Measurements from ENCODE around the gene RABEP2. TPM values are rescaled to one million over a fixed set of nuclear protein-coding genes. Genes with fewer than 3 reads are reported as not detected.
"Not testable (repeated sequence)": the region's sequence is repeated elsewhere in the genome, so short reads cannot be mapped to it uniquely, and the experiment has no call there.

Gene RABEP2
- total RNA-seq, 1 donor from 2014 or later: 12.2 TPM

- DNase-seq (ENCODE audit: low spot score in 2 of 2) (no peak), FAIRE-seq (no peak)
Observed at GRCh38 chr16:28933171-28933570, 8.1 kb upstream of the RABEP2 start.

GRCh38 chr16:28932339-28933141 is 7.5 kb upstream of the RABEP2 start:
- DNase-seq (ENCODE audit: low spot score in 2 of 2) (no peak), FAIRE-seq (no peak)

GRCh38 chr16:28931801-28932225 is 6.8 kb upstream of the RABEP2 start, which contains the start of gene CD19:
TSS of gene CD19 (plus strand) at chr16:28931971. CDS start at chr16:28932001, 30 bp downstream.
- FAIRE-seq (no peak), DNase-seq (ENCODE audit: low spot score in 2 of 2) (no peak)

DNA sequence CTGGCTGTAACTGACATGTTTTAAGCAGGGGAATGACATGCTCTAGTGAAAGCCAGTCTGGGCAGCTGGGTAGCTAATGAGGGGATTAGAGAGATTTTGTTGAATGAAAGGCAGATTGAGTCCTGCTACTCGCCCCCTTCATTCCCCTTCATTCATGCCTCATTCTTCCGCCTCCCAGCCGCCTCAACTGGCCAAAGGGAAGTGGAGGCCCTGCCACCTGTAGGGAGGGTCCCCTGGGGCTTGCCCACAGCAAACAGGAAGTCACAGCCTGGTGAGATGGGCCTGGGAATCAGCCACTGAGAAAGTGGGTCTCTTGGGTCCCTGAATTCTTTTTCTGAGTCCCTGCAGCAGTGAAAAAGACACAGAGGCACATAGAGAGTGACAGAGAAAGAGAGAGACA is 5.6 kb upstream of the RABEP2 start:
- DNase-seq (ENCODE audit: low spot score in 2 of 2) (no peak), FAIRE-seq (no peak)

DNA sequence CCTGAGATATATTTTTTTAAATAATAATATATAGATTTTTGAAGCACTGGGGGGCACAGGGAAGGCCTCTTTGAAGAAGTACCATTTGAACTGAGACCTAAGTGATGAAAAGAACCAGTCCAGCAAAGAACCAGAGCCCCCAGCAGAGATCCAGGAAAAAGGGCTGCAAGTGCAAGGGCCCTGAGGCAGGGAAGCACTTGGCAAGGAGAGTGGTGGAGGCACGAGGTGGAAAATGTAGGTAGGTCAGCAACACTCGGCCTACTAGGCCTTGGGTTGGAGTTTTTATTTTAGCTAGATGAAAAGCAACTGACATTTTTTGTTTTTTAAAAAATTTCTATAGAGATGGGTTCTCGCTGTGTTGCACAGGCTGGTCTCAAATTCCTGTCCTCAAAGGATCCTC is 5.2 kb upstream of the RABEP2 start:
- FAIRE-seq (no peak), DNase-seq (ENCODE audit: low spot score in 2 of 2) (no peak)

- DNase-seq (ENCODE audit: low spot score in 2 of 2) (no peak), FAIRE-seq (no peak)
Observed at GRCh38 chr16:28927815-28928214, 2.8 kb upstream of the RABEP2 start.

GRCh38 chr16:28926284-28926683 is 1.2 kb upstream of the RABEP2 start:
- not testable (repeated sequence) for DNase-seq (ENCODE audit: low spot score in 2 of 2); FAIRE-seq

DNA sequence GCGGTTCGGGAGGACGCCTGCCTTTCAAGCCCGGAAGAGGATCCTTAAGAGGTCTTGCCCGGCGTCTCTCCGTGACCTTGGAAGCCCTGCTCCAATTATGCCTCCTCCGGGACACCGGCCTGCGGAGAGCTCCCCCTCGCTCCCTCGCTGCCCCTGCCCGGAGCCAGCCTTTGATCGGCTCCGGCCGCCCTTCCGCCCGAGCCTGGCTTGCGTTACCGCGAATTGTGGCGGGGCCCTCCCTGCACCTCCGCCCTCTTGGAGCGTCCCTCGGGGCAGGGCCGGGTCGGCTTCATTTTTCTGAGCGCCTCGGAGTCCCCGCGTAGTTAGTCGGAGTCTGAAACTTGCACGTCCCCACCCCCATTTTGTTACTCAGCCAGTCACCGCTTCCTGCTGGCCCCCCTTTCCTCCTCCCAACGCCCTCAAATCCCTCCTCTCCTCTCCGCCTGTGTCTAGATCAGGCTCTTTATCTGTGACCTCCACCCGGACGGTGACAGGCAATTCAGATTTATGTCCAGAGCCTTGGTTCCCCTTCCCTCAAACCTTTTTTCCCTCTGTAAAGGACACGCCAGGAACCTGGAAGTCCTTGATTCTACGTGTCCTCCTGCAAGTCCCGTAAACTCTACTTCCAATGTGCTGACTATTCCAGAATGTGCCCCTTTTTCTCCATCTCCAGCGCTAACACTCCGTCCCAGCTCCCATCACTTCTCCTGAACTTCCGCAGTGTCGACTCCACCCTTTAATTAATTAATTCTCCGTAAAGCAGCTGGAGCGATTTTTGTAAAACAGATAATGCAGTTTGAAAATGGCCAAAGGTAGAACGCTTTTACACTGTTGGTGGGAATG is 569 bp upstream of the RABEP2 start:
- FAIRE-seq: no peak
- no peak for DNase-seq (ENCODE audit: low spot score in 2 of 2)

DNA sequence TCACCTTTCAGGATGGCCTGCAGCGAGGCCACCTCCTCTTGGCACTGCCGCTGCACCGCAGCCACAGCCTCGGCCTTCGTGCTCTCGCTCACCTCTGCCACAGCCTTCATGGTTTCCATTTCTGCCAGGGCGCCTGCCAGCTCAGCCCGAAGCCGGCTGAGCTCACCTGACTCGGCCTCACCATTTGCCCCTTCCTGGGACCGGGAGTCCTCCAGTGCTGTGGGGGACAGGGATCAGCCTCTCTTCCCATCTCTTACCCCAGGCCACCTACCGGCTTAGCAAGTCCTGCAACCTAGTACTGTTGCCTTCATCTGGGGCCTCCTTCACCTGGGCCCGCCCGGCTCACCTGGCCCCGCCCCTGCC is 658 bp downstream of the RABEP2 start:
- FAIRE-seq (no peak), DNase-seq (ENCODE audit: low spot score in 2 of 2) (no peak)

GRCh38 chr16:28923652-28924398 is 1.2 kb downstream of the RABEP2 start:
- FAIRE-seq (no peak), DNase-seq (ENCODE audit: low spot score in 2 of 2) (no peak)

GRCh38 chr16:28923231-28923587 is 1.8 kb downstream of the RABEP2 start:
- no peak for DNase-seq (ENCODE audit: low spot score in 2 of 2)
- no peak for FAIRE-seq

GRCh38 chr16:28918698-28919097 is 6.3 kb downstream of the RABEP2 start:
- no peak for DNase-seq (ENCODE audit: low spot score in 2 of 2)
- FAIRE-seq: no peak

DNA sequence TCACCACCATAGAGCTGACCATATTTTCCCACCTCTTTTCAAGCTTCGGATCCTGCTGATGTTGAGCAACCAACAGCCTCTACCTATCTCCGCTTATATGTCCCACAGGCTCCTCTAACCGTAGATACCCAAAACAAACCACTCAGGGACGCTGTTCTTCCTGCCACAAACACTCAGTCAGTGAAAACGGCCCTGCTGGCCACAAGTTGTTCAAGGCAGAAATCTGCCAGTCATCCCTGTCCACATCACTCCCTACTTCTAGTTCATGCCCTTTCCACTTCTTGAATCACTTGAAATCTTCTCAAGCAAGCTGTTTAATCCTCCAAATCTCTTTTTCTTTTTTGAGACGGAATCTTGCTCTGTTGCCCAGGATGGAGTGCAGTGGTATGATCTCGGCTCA is 7.9 kb downstream of the RABEP2 start:
- FAIRE-seq (no peak), DNase-seq (ENCODE audit: low spot score in 2 of 2) (no peak)

GRCh38 chr16:28915181-28915580 is 9.9 kb downstream of the RABEP2 start:
- FAIRE-seq (no peak), DNase-seq (ENCODE audit: low spot score in 2 of 2) (no peak)

DNA sequence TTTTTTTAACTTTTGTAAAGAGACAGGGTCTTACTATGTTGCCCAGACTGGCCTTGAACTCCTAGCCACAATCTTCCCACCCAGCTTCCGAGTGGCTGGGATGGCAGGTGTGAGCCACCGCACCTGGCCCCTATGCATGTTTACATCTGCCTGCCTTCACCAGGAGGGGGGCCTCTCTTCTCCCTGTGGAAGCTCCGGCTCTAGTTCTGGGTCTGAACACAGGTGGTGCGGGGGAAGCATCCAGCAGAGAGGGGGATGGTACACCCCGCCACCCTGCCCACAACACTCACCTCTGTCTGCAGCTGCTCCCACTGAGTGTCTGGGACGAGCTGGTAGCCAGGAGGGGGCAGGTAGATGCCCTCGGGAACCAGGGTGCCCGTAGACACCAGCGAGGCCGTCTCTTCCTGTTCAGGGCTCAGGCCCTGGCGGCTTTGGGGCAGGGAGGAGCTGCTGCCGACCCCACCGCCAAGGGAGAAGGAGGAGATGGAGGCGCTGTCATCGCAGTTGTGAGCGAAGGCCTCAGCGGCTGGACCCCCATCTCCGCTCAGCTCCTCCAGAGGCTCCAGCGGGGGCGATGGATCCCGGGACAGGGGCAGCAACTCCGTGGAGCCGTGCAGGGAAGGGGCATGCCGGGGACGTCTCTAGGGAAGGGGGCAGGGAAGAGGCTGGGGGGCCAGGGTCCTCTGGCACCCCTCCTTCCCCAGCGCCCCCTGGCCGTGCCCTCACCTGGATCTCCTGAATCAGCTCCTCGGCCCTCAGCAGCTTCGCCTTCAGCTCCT is 10.9 kb downstream of the RABEP2 start:
- FAIRE-seq (no peak), DNase-seq (ENCODE audit: low spot score in 2 of 2) (no peak)

DNA sequence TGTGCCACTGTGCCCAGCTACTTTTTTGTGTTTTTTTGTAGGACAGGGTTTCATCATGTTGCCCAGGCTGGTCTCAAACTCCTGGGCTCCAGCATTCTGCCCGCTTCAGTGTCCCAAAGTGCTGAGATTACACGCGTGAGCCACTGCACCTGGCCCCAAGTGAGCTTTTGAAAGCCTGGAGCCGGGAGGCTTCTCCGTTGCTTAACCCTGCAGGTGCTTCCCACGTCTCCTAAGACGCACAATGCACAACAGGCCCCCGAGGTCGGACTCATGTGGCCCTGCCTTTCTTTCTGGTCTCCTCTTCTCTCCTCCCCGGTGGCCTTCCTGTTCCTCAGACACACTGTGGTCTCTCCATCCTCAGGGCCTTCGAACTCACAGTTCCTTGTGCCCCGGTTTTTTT is 12.5 kb downstream of the RABEP2 start:
- no peak for FAIRE-seq
- DNase-seq (ENCODE audit: low spot score in 2 of 2): no peak

- no peak for FAIRE-seq
- DNase-seq (ENCODE audit: low spot score in 2 of 2): no peak
Observed at GRCh38 chr16:28910086-28911031, 14.7 kb downstream of the RABEP2 start.

GRCh38 chr16:28905800-28906372 is 19.2 kb downstream of the RABEP2 start:
- DNase-seq (ENCODE audit: low spot score in 2 of 2) (no peak), FAIRE-seq (no peak)

DNA sequence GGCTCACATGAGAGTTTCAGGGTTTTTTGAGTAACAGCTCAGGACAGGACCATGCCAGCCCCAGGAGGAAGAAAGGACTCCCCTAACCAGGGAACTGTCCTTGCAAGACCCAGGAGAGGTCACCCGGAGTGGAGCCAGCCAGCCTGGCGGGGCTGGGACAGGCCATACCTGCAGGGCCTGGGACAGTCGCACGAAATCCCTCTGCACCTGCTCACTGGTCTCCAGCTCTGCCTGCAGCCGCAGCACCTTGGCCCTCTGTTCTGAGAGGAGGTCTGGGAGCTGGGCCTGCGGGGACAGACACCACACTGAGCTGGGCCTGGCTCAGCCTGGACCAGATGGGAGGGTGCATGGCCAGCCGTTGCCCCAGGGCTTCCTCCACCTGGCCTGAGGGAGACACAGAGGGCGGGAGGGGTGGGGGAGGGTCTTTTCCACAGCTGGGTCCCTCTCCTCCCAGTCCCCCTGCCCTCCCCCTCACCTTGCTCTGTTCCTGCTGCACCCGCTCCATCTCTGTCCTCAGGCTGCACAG is 19.7 kb downstream of the RABEP2 start:
- FAIRE-seq (no peak), DNase-seq (ENCODE audit: low spot score in 2 of 2) (no peak)

All from frontal cortex (tissue), 4 donors.